ENCODE results near the gene TMEM88.
A peak's percentile ranks its signal among the peaks of the same experiment; 100 is the strongest.

Gene TMEM88

GRCh38 chr17:7846765-7847661, 7.9 kb upstream of the TMEM88 start:
- Histone ChIP-seq H3K27ac (ENCODE audit: low read length) (no peak overlapping the region), H3K4me1 (ENCODE audit: control insufficient read depth in 1 of 2, insufficient read depth in 2 of 2, low read length in 2 of 2) (peaks cover 0 to 17% of the 10 kb centered on the region in 2 donors), H3K4me3 (ENCODE audit: low read depth in 1 of 2, low read length in 2 of 2) (no peak overlapping the region), H3K36me3 (ENCODE audit: control insufficient read depth in 1 of 2, insufficient read depth in 2 of 2, low read length in 2 of 2) (peaks cover 25 to 88% of the 10 kb centered on the region in 2 donors), H3K27me3 (ENCODE audit: low read depth, low read length) (no peaks in the 10 kb centered on the region), H3K9me3 (ENCODE audit: control insufficient read depth in 1 of 2, low read length in 2 of 2) (no peaks in the 10 kb centered on the region)

GRCh38 chr17:7848131-7848579, 6.7 kb upstream of the TMEM88 start:
- Histone ChIP-seq H3K9me3 (ENCODE audit: control insufficient read depth in 1 of 2, low read length in 2 of 2) (no peaks in the 10 kb centered on the region), H3K36me3 (ENCODE audit: control insufficient read depth in 1 of 2, insufficient read depth in 2 of 2, low read length in 2 of 2) (peaks cover 35 to 89% of the 10 kb centered on the region in 2 donors), H3K4me1 (ENCODE audit: control insufficient read depth in 1 of 2, insufficient read depth in 2 of 2, low read length in 2 of 2) (peaks cover 0 to 22% of the 10 kb centered on the region in 2 donors), H3K27ac (ENCODE audit: low read length) (no peak overlapping the region), H3K27me3 (ENCODE audit: low read depth, low read length) (no peaks in the 10 kb centered on the region), H3K4me3 (ENCODE audit: low read depth in 1 of 2, low read length in 2 of 2) (no peak overlapping the region)

DNA sequence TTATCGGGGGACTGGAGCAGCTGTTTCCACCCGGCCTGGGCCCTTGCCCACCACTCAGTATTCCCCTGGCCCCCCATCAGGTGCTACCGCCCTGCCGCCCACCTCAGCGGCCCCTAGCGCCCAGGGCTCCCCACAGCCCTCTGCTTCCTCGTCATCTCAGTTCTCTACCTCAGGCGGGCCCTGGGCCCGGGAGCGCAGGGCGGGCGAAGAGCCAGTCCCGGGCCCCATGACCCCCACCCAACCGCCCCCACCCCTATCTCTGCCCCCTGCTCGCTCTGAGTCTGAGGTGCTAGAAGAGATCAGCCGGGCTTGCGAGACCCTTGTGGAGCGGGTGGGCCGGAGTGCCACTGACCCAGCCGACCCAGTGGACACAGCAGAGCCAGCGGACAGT, 6.1 kb upstream of the TMEM88 start:
- H3K4me3 ChIP-seq (ENCODE audit: low read depth in 1 of 2, low read length in 2 of 2), result no peak overlapping the region
- H3K27ac ChIP-seq (ENCODE audit: low read length), result no peak overlapping the region
- peaks cover 35 to 89% of the 10 kb centered on the region in 2 donors for H3K36me3 ChIP-seq (ENCODE audit: control insufficient read depth in 1 of 2, insufficient read depth in 2 of 2, low read length in 2 of 2)
- peaks cover 0 to 22% of the 10 kb centered on the region in 2 donors for H3K4me1 ChIP-seq (ENCODE audit: control insufficient read depth in 1 of 2, insufficient read depth in 2 of 2, low read length in 2 of 2)
- H3K27me3 ChIP-seq (ENCODE audit: low read depth, low read length), result no peaks in the 10 kb centered on the region
- no peaks in the 10 kb centered on the region for H3K9me3 ChIP-seq (ENCODE audit: control insufficient read depth in 1 of 2, low read length in 2 of 2)

DNA sequence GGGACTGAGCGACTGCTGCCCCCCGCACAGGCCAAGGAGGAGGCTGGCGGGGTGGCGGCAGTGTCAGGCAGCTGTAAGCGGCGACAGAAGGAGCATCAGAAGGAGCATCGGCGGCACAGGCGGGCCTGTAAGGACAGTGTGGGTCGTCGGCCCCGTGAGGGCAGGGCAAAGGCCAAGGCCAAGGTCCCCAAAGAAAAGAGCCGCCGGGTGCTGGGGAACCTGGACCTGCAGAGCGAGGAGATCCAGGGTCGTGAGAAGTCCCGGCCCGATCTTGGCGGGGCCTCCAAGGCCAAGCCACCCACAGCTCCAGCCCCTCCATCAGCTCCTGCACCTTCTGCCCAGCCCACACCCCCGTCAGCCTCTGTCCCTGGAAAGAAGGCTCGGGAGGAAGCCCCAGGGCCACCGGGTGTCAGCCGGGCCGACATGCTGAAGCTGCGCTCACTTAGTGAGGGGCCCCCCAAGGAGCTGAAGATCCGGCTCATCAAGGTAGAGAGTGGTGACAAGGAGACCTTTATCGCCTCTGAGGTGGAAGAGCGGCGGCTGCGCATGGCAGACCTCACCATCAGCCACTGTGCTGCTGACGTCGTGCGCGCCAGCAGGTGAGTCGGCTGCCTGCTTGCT, 5.6 kb upstream of the TMEM88 start:
- Histone ChIP-seq H3K27me3 (ENCODE audit: low read depth, low read length) (no peaks in the 10 kb centered on the region), H3K4me3 (ENCODE audit: low read depth in 1 of 2, low read length in 2 of 2) (no peak overlapping the region), H3K27ac (ENCODE audit: low read length) (no peak overlapping the region), H3K36me3 (ENCODE audit: control insufficient read depth in 1 of 2, insufficient read depth in 2 of 2, low read length in 2 of 2) (peaks cover 35 to 85% of the 10 kb centered on the region in 2 donors), H3K4me1 (ENCODE audit: control insufficient read depth in 1 of 2, insufficient read depth in 2 of 2, low read length in 2 of 2) (peaks cover 0 to 22% of the 10 kb centered on the region in 2 donors), H3K9me3 (ENCODE audit: control insufficient read depth in 1 of 2, low read length in 2 of 2) (no peaks in the 10 kb centered on the region)

GRCh38 chr17:7849751-7850504, 4.9 kb upstream of the TMEM88 start:
- Histone ChIP-seq H3K27me3 (ENCODE audit: low read depth, low read length) (no peaks in the 10 kb centered on the region), H3K36me3 (ENCODE audit: control insufficient read depth in 1 of 2, insufficient read depth in 2 of 2, low read length in 2 of 2) (peaks cover 35 to 82% of the 10 kb centered on the region in 2 donors), H3K27ac (ENCODE audit: low read length) (no peak overlapping the region), H3K4me1 (ENCODE audit: control insufficient read depth in 1 of 2, insufficient read depth in 2 of 2, low read length in 2 of 2) (peaks cover 0 to 23% of the 10 kb centered on the region in 2 donors), H3K9me3 (ENCODE audit: control insufficient read depth in 1 of 2, low read length in 2 of 2) (no peaks in the 10 kb centered on the region), H3K4me3 (ENCODE audit: low read depth in 1 of 2, low read length in 2 of 2) (no peak overlapping the region)

- Histone ChIP-seq H3K27me3 (ENCODE audit: low read depth, low read length) (no peaks in the 10 kb centered on the region), H3K4me1 (ENCODE audit: control insufficient read depth in 1 of 2, insufficient read depth in 2 of 2, low read length in 2 of 2) (peaks cover 5 to 24% of the 10 kb centered on the region in 2 donors), H3K27ac (ENCODE audit: low read length) (no peak overlapping the region), H3K36me3 (ENCODE audit: control insufficient read depth in 1 of 2, insufficient read depth in 2 of 2, low read length in 2 of 2) (peaks cover 35 to 72% of the 10 kb centered on the region in 2 donors), H3K4me3 (ENCODE audit: low read depth in 1 of 2, low read length in 2 of 2) (no peak overlapping the region), H3K9me3 (ENCODE audit: control insufficient read depth in 1 of 2, low read length in 2 of 2) (no peaks in the 10 kb centered on the region)
These were observed 4.0 kb upstream of the TMEM88 start for GRCh38 chr17:7850701-7851437.

DNA sequence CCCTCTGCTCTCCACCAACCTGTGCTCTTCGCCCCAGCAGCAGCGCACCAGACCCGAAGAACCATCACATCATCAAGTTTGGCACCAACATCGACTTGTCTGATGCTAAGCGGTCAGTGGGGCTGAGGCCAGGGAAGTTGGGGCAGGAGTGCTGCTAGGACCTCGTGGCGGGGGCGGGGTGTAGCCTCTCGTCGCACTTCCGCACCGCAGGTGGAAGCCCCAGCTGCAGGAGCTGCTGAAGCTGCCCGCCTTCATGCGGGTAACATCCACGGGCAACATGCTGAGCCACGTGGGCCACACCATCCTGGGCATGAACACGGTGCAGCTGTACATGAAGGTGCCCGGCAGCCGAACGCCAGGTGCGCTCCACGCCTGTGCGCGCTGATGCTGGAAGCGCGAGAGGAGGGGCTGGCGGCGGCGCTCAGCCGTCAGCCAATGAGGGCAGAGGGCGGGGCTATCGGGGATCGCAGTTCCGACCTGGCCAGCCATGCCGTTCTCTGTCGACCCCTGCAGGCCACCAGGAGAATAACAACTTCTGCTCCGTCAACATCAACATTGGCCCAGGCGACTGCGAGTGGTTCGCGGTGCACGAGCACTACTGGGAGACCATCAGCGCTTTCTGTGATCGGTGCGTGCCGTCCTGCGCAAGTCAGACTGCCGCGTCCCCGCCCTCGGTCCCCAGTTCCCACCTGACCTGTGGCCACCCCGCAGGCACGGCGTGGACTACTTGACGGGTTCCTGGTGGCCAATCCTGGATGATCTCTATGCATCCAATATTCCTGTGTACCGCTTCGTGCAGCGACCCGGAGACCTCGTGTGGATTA, 3.2 kb upstream of the TMEM88 start:
- no peaks in the 10 kb centered on the region for H3K27me3 ChIP-seq (ENCODE audit: low read depth, low read length)
- peaks cover 10 to 32% of the 10 kb centered on the region in 2 donors for H3K4me1 ChIP-seq (ENCODE audit: control insufficient read depth in 1 of 2, insufficient read depth in 2 of 2, low read length in 2 of 2)
- peaks cover 32 to 65% of the 10 kb centered on the region in 2 donors for H3K36me3 ChIP-seq (ENCODE audit: control insufficient read depth in 1 of 2, insufficient read depth in 2 of 2, low read length in 2 of 2)
- H3K4me3 ChIP-seq (ENCODE audit: low read depth in 1 of 2, low read length in 2 of 2), result peak overlapping the region in 1 of 2 donors; percentile 36
- no peak overlapping the region for H3K27ac ChIP-seq (ENCODE audit: low read length)
- no peaks in the 10 kb centered on the region for H3K9me3 ChIP-seq (ENCODE audit: control insufficient read depth in 1 of 2, low read length in 2 of 2)

DNA sequence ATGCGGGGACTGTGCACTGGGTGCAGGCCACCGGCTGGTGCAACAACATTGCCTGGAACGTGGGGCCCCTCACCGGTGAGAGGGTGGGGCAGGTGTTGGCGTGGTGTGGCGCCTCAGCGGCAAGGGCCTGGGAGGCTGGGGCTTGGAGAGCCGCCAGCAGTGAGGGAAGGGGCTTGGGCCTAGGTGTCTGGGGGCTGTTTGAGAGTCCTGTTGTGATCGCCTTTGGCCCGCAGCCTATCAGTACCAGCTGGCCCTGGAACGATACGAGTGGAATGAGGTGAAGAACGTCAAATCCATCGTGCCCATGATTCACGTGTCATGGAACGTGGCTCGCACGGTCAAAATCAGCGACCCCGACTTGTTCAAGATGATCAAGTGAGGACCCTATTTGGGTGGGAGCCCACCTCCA, 2.6 kb upstream of the TMEM88 start:
- peak overlapping the region in 1 of 2 donors; percentile 36 for H3K4me3 ChIP-seq (ENCODE audit: low read depth in 1 of 2, low read length in 2 of 2)
- H3K4me1 ChIP-seq (ENCODE audit: control insufficient read depth in 1 of 2, insufficient read depth in 2 of 2, low read length in 2 of 2), result peaks cover 10 to 32% of the 10 kb centered on the region in 2 donors
- H3K36me3 ChIP-seq (ENCODE audit: control insufficient read depth in 1 of 2, insufficient read depth in 2 of 2, low read length in 2 of 2), result peaks cover 32 to 59% of the 10 kb centered on the region in 2 donors
- no peaks in the 10 kb centered on the region for H3K9me3 ChIP-seq (ENCODE audit: control insufficient read depth in 1 of 2, low read length in 2 of 2)
- H3K27ac ChIP-seq (ENCODE audit: low read length), result no peak overlapping the region
- no peaks in the 10 kb centered on the region for H3K27me3 ChIP-seq (ENCODE audit: low read depth, low read length)

GRCh38 chr17:7852919-7853690, 1.8 kb upstream of the TMEM88 start:
- Histone ChIP-seq H3K36me3 (ENCODE audit: control insufficient read depth in 1 of 2, insufficient read depth in 2 of 2, low read length in 2 of 2) (peaks cover 32 to 53% of the 10 kb centered on the region in 2 donors), H3K27me3 (ENCODE audit: low read depth, low read length) (no peaks in the 10 kb centered on the region), H3K27ac (ENCODE audit: low read length) (no peak overlapping the region), H3K4me1 (ENCODE audit: control insufficient read depth in 1 of 2, insufficient read depth in 2 of 2, low read length in 2 of 2) (peaks cover 10 to 33% of the 10 kb centered on the region in 2 donors), H3K4me3 (ENCODE audit: low read depth in 1 of 2, low read length in 2 of 2) (no peak overlapping the region), H3K9me3 (ENCODE audit: control insufficient read depth in 1 of 2, low read length in 2 of 2) (no peaks in the 10 kb centered on the region)

Measured in muscle layer of duodenum (tissue), 2 donors.